ENCODE measurements around the gene CHST12. TPM values are rescaled to one million over a fixed set of nuclear protein-coding genes. Genes with fewer than 3 reads are reported as not detected.
A peak's percentile ranks its signal among the peaks of the same experiment; 100 is the strongest.
"Not testable (repeated sequence)": the region's sequence is repeated elsewhere in the genome, so short reads cannot be mapped to it uniquely, and the experiment has no call there.

The CHST12 gene
- total RNA-seq, 6 experiments from 2014 or later: 3.0 to 7.9 (median 5.7) TPM

DNA sequence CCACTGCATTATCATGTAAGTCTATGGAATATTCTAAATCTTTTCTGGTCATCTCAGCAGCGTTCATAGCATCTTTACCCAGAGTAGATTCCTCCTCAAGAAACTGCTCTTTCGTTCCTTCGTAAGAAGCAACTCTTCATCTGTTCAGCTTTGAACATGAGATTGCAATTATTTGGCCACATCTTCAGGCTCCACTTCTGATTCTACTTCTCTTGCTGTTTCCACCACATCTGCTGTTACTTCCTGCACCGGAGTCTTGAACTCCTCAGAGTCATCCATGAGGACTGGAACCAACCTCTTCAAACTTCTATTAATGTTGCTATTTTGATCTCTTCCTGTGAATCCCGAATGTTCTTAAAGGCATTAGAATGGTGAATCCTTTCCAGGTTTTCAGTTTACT lies 12.7 kb downstream of the CHST12 start:
- H3K4me1 ChIP-seq: peaks cover 0 to 8% (median 3%) of the 10 kb centered on the region in 4 donors
- no peaks in the 10 kb centered on the region for H3K27me3 ChIP-seq
- WGBS (ENCODE audit: insufficient coverage, low coverage, low lambda C conversion rate, missing lambda C conversion rate): 51% methylated on average over 5 of the region's 5 CpGs
- H3K9me3 ChIP-seq: no peaks in the 10 kb centered on the region
- DNase-seq (no peak), ATAC-seq (no peak)
- no peaks in the 10 kb centered on the region for H3K36me3 ChIP-seq
- TF ChIP-seq, protein P1, sequence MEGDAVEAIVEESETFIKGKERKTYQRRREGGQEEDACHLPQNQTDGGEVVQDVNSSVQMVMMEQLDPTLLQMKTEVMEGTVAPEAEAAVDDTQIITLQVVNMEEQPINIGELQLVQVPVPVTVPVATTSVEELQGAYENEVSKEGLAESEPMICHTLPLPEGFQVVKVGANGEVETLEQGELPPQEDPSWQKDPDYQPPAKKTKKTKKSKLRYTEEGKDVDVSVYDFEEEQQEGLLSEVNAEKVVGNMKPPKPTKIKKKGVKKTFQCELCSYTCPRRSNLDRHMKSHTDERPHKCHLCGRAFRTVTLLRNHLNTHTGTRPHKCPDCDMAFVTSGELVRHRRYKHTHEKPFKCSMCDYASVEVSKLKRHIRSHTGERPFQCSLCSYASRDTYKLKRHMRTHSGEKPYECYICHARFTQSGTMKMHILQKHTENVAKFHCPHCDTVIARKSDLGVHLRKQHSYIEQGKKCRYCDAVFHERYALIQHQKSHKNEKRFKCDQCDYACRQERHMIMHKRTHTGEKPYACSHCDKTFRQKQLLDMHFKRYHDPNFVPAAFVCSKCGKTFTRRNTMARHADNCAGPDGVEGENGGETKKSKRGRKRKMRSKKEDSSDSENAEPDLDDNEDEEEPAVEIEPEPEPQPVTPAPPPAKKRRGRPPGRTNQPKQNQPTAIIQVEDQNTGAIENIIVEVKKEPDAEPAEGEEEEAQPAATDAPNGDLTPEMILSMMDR (IDR thresholded peaks at IDR 0.05): no peak
- no peak for TF ChIP-seq POLR2A (IDR thresholded peaks at IDR 0.05)
- intact Hi-C loops (cut with DNase I): no loop called here
- H3K27ac ChIP-seq: no peak overlapping the region
- H3K4me3 ChIP-seq: no peak overlapping the region

- H3K27me3 ChIP-seq: no peaks in the 10 kb centered on the region
- 91% methylated on average over 6 of the region's 6 CpGs for WGBS (ENCODE audit: insufficient coverage, low coverage, low lambda C conversion rate, missing lambda C conversion rate)
- H3K36me3 ChIP-seq: no peaks in the 10 kb centered on the region
- H3K27ac ChIP-seq: no peak overlapping the region
- H3K9me3 ChIP-seq: no peaks in the 10 kb centered on the region
- ATAC-seq (no peak), DNase-seq (no peak)
- H3K4me1 ChIP-seq: peaks cover 0 to 8% (median 3%) of the 10 kb centered on the region in 4 donors
- TF ChIP-seq, protein P1 (IDR thresholded peaks at IDR 0.05): no peak
- no peak for TF ChIP-seq POLR2A (IDR thresholded peaks at IDR 0.05)
- H3K4me3 ChIP-seq: no peak overlapping the region
- intact Hi-C loops (cut with DNase I): no loop called here
Measured at GRCh38 chr7:2416650-2417049, 13.2 kb downstream of the CHST12 start.

DNA sequence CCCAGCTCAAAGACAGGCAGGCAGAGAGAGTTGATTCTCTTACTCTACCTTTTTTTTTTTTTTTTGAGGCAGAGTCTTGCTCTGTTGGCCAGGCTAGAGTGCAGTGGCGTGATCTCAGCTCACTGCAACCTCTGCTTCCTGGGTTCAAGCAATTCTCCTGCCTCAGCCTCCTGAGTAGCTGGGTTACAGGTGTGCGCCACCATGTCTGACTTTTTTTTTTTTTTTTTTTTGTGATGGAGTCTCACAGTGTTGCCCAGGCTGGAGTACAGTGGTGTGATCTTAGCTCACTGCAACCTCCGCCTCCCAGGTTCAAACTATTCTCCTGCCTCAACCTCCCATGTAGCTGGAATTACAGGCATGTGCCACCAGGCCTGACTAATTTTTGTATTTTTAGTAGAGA lies 13.8 kb downstream of the CHST12 start:
- H3K27me3 ChIP-seq; ATAC-seq; H3K36me3 ChIP-seq; H3K27ac ChIP-seq; intact Hi-C loops (cut with DNase I); DNase-seq; H3K4me3 ChIP-seq; H3K4me1 ChIP-seq; H3K9me3 ChIP-seq: not testable (repeated sequence)
- 100% methylated on average over 3 of the region's 3 CpGs for WGBS (ENCODE audit: insufficient coverage, low coverage, low lambda C conversion rate, missing lambda C conversion rate)

GRCh38 chr7:2417981-2418481 lies 14.6 kb downstream of the CHST12 start:
- no peaks in the 10 kb centered on the region for H3K36me3 ChIP-seq
- H3K27ac ChIP-seq: no peak overlapping the region
- no peaks in the 10 kb centered on the region for H3K9me3 ChIP-seq
- TF ChIP-seq, protein P1 (IDR thresholded peaks at IDR 0.05): no peak
- no peak for TF ChIP-seq POLR2A (IDR thresholded peaks at IDR 0.05)
- DNase-seq (peak in 1 of 3 donors; percentile 57), ATAC-seq (peak; percentile 48 to 90 (median 55))
- intact Hi-C loops (cut with DNase I): no loop called here
- H3K4me1 ChIP-seq: no peaks in the 10 kb centered on the region
- 40% methylated on average over 12 of the region's 15 CpGs for WGBS (ENCODE audit: insufficient coverage, low coverage, low lambda C conversion rate, missing lambda C conversion rate)
- H3K4me3 ChIP-seq: no peak overlapping the region
- no peaks in the 10 kb centered on the region for H3K27me3 ChIP-seq

GRCh38 chr7:2420216-2420933 lies 17.0 kb downstream of the CHST12 start:
- no peaks in the 10 kb centered on the region for H3K36me3 ChIP-seq
- no peaks in the 10 kb centered on the region for H3K9me3 ChIP-seq
- WGBS (ENCODE audit: insufficient coverage, low coverage, low lambda C conversion rate, missing lambda C conversion rate): 91% methylated on average over 7 of the region's 7 CpGs
- no peak for TF ChIP-seq POLR2A (IDR thresholded peaks at IDR 0.05)
- TF ChIP-seq, protein P1 (IDR thresholded peaks at IDR 0.05): no peak
- DNase-seq: no peak
- intact Hi-C loops (cut with DNase I): no loop called here
- H3K4me1 ChIP-seq: no peaks in the 10 kb centered on the region
- no peaks in the 10 kb centered on the region for H3K27me3 ChIP-seq
- no peak overlapping the region for H3K4me3 ChIP-seq
- no peak for ATAC-seq
- no peak overlapping the region for H3K27ac ChIP-seq

Measured in right lobe of liver (tissue), 6 donors.